ENCODE data around the gene CLEC11A. TPM values are rescaled to one million over a fixed set of nuclear protein-coding genes. Genes with fewer than 3 reads are reported as not detected.
"Not testable (repeated sequence)": the region's sequence is repeated elsewhere in the genome, so short reads cannot be mapped to it uniquely, and the experiment has no call there.

CLEC11A gene
- polyA plus RNA-seq, 2 of the 4 experiments (the other 2 are of a cell fraction): 1.5 to 6.2 TPM

GRCh38 chr19:50768277-50768676 lies 45.1 kb downstream of the CLEC11A start (continued):
- TF ChIP-seq POLR2A (IDR thresholded peaks at IDR 0.05; ENCODE audit: low read length): no peak

GRCh38 chr19:50770164-50770563 lies 47.0 kb downstream of the CLEC11A start, which contains the start of gene GPR32:
GPR32 (plus strand) TSS chr19:50770464; CDS start chr19:50770601, 137 bp downstream.
- POLR2A ChIA-PET; DNase-seq (ENCODE audit: low read depth in 1 of 2, low spot score in 1 of 2); H3K4me3 ChIP-seq; H3K4me2 ChIP-seq; H3K27ac ChIP-seq; ATAC-seq; H3K4me1 ChIP-seq; FAIRE-seq; H3K9me3 ChIP-seq: not testable (repeated sequence)
- CTCF ChIA-PET: interaction anchor here (0.6 to 2.1 kb wide), 5 partner anchors 10 to 101 kb away, joined by 3 to 16 read pairs (median 3); no protein-coding TSS in a partner anchor
- WGBS (ENCODE audit: missing lambda C conversion rate): 5% methylated on average over 2 of the region's 2 CpGs

GRCh38 chr19:50770888-50771287 lies 47.7 kb downstream of the CLEC11A start:
- Histone ChIP-seq H3K4me2 (no peak overlapping the region), H3K27ac (no peak overlapping the region), H3K4me3 (no peak overlapping the region), H3K4me1 (no peaks in the 10 kb centered on the region), H3K9me3 (peaks cover 7% of the 10 kb centered on the region; the same call in 2 of the 3 replicates)
- ATAC-seq (no peak; a peak in 1 of 6 replicates), FAIRE-seq (no peak), DNase-seq (ENCODE audit: low read depth in 1 of 2, low spot score in 1 of 2) (no peak)
- WGBS (ENCODE audit: missing lambda C conversion rate): 67% methylated on average over 13 of the region's 13 CpGs
- ChIA-PET CTCF (interaction anchor here (0.8 to 2.1 kb wide), 3 partner anchors 9 to 102 kb away, joined by 3 to 16 read pairs (median 5); no protein-coding TSS in a partner anchor), POLR2A (no interaction called here)
- no peak for TF ChIP-seq KDM1A (IDR thresholded peaks at IDR 0.05; ENCODE audit: low read depth)
- no peak for TF ChIP-seq HMGXB4 (CRISPR knock-in tag; IDR thresholded peaks at IDR 0.05; ENCODE audit: borderline replicate concordance)
- TF ChIP-seq FOSB (CRISPR knock-in tag; IDR thresholded peaks at IDR 0.05): no peak
- no peak for TF ChIP-seq NPAS2 (CRISPR knock-in tag; IDR thresholded peaks at IDR 0.05; ENCODE audit: borderline replicate concordance)
- no peak for TF ChIP-seq PHF8 (IDR thresholded peaks at IDR 0.05; ENCODE audit: borderline replicate concordance, low read depth)
- no peak for TF ChIP-seq EHMT2 (IDR thresholded peaks at IDR 0.05; ENCODE audit: low read depth)
- TF ChIP-seq TP53 (CRISPR knock-in tag; IDR thresholded peaks at IDR 0.05): no peak
- no peak for TF ChIP-seq EHF (CRISPR knock-in tag; IDR thresholded peaks at IDR 0.05)
- no peak for TF ChIP-seq KDM5A (IDR thresholded peaks at IDR 0.05)
- no peak for TF ChIP-seq RARB (CRISPR knock-in tag; IDR thresholded peaks at IDR 0.05)
- no peak for TF ChIP-seq RCOR1 (IDR thresholded peaks at IDR 0.05; ENCODE audit: low read depth, low read length)
- TF ChIP-seq MAFK (IDR thresholded peaks at IDR 0.05; ENCODE audit: partially characterized antibody): no peak
- TF ChIP-seq JUN (IDR thresholded peaks at IDR 0.05): no peak
- no peak for TF ChIP-seq REST (IDR thresholded peaks at IDR 0.05)
- no peak for TF ChIP-seq HOXB13 (CRISPR knock-in tag; IDR thresholded peaks at IDR 0.05; ENCODE audit: low read depth)
- no peak for TF ChIP-seq SREBF2 (IDR thresholded peaks at IDR 0.05)
